ENCODE results near the gene NOXO1. TPM values are rescaled to one million over a fixed set of nuclear protein-coding genes. Genes with fewer than 3 reads are reported as not detected.

The NOXO1 gene
- total and polyA plus RNA-seq, 2 donors (not counting 3 experiments of a cell fraction or from before 2014, with no cell fraction given), result 0.37 to 0.60 TPM

- Histone ChIP-seq H3K9me3 (replicated peaks; ENCODE audit: control insufficient read depth, insufficient read depth, low read length) (no peaks in the 10 kb centered on the region), H3K79me2 (ENCODE audit: control insufficient read depth, insufficient read depth, low read length) (peaks cover 38% of the 10 kb centered on the region), H3K36me3 (ENCODE audit: control insufficient read depth in 2 of 2, extremely low read depth in 1 of 2, insufficient read depth in 2 of 2, low read length in 2 of 2) (peaks cover 8 to 17% of the 10 kb centered on the region in 2 experiments), H3K27ac (ENCODE audit: insufficient read depth, low read depth, low read length) (peak within 1 kb of the TSS; percentile 6), H4K20me1 (replicated peaks; ENCODE audit: control insufficient read depth, extremely low read depth, insufficient read depth, low read length) (no peaks in the 10 kb centered on the region), H3K4me2 (ENCODE audit: insufficient read depth, low read length) (peak within 1 kb of the TSS; percentile 76), H2AFZ (ENCODE audit: low read depth, low read length) (peak within 1 kb of the TSS; percentile 75), H3K9me1 (replicated peaks; ENCODE audit: control insufficient read depth, extremely low read depth, insufficient read depth, low read length) (no peaks in the 10 kb centered on the region), H3K4me1 (ENCODE audit: control insufficient read depth, extremely low read depth, insufficient read depth, low read length) (peaks cover 19% of the 10 kb centered on the region), H3K9ac (replicated peaks; ENCODE audit: extremely low read depth, insufficient read depth, low read length) (peak within 1 kb of the TSS; percentile 73), H3K4me3 (replicated peaks in 1 of 3; ENCODE audit: insufficient read depth in 1 of 3, low read depth in 1 of 3, low read length in 3 of 3) (peak within 1 kb of the TSS; percentile 63 to 76 (median 72)), H3K27me3 (ENCODE audit: control insufficient read depth in 2 of 2, insufficient read depth in 2 of 2, low read length in 2 of 2) (no peaks in the 10 kb centered on the region)
- ChIA-PET CTCF (no interaction called here), POLR2A (interaction anchor here (0.8 kb wide), 1 partner anchor 133 kb away, joined by 5 read pairs; the partner anchor contains the start of genes FAHD1 and HAGH)
- dilution Hi-C loops (cut with MboI; ENCODE audit: extremely low pct_ligation_motif_present, low sequenced_read_pairs), result no loop called here
- peak; percentile 93 for FAIRE-seq
- TF ChIP-seq CTCF (IDR thresholded peaks at IDR 0.05; ENCODE audit: extremely low read depth in 1 of 2, insufficient read depth in 1 of 2, low read depth in 1 of 2, low read length in 2 of 2) (peak; percentile 82 to 87), POLR2A (IDR thresholded peaks at IDR 0.05; ENCODE audit: low read depth, low read length) (peak; percentile 95), GATA2 (IDR thresholded peaks at IDR 0.05; ENCODE audit: insufficient read depth, insufficient read length, low read depth, low read length) (no peak), POLR2AphosphoS5 (IDR thresholded peaks at IDR 0.05; ENCODE audit: insufficient read depth, low read depth, low read length) (peak; percentile 98)
- DNase-seq (ENCODE audit: low read depth, low spot score), result peak; percentile 88
- intact Hi-C loops (cut with micrococcal nuclease), result loop anchor here (1.0 kb wide), 1 partner anchor 16 kb away; the partner anchor contains the start of gene MSRB1
- no TSS peak for BruUV-seq (replicated peaks)
Observed at GRCh38 chr16:1959269-1960039, 21.8 kb downstream of the NOXO1 start, which contains the start of gene NDUFB10. Gene NDUFB10 (plus strand): TSS chr16:1959538. CDS start chr16:1959625, 87 bp downstream.

All from endothelial cell of umbilical vein (primary cell).